Measurements from ENCODE around the gene DDX46.
A peak's percentile ranks its signal among the peaks of the same experiment; 100 is the strongest.
"Not testable (repeated sequence)": the region's sequence is repeated elsewhere in the genome, so short reads cannot be mapped to it uniquely, and the experiment has no call there.

Gene DDX46

GRCh38 chr5:134845852-134846640 lies 87.5 kb downstream of the DDX46 start, which contains the start of gene C5orf24:
C5orf24 (plus strand) TSS chr5:134845968; CDS start chr5:134854901, 8,933 bp downstream.
- peak; percentile 85 to 93 for DNase-seq

- DNase-seq = no peak
Observed at GRCh38 chr5:134846641-134846960, 88.0 kb downstream of the DDX46 start.

- not testable (repeated sequence) for DNase-seq
Observed at GRCh38 chr5:134849434-134849933, 90.9 kb downstream of the DDX46 start.

GRCh38 chr5:134851307-134851923 lies 92.8 kb downstream of the DDX46 start:
- no peak for DNase-seq

GRCh38 chr5:134856465-134856864 lies 97.9 kb downstream of the DDX46 start:
- DNase-seq = not testable (repeated sequence)

- DNase-seq = no peak
Observed at GRCh38 chr5:134857401-134857800, 98.8 kb downstream of the DDX46 start.

GRCh38 chr5:134864707-134865106 lies 106.1 kb downstream of the DDX46 start:
- DNase-seq = no peak

GRCh38 chr5:134873494-134873893 lies 114.9 kb downstream of the DDX46 start:
- DNase-seq = no peak

- peak; percentile 58 to 75 for DNase-seq
Observed at GRCh38 chr5:134873987-134874830, 115.6 kb downstream of the DDX46 start, which contains the start of gene TXNDC15. TXNDC15 (plus strand) TSS chr5:134874371; CDS start chr5:134874428, 57 bp downstream.

- peak in 1 of 2 donors; percentile 30 for DNase-seq
Observed at GRCh38 chr5:134874831-134875655, 116.5 kb downstream of the DDX46 start.

- no peak for DNase-seq
Observed at GRCh38 chr5:134877159-134877558, 118.6 kb downstream of the DDX46 start.

- DNase-seq = no peak
Observed at GRCh38 chr5:134878403-134878802, 119.8 kb downstream of the DDX46 start.

- no peak for DNase-seq
Observed at GRCh38 chr5:134879456-134879855, 120.9 kb downstream of the DDX46 start.

Measured in bone marrow (tissue), 2 donors.